D341Med (cell line): ENCODE data around the gene TPGS1.

ENCODE experiments used
- DNase-seq: peaks from one replicate; pipeline ENCODE4 v3.0.0; 2012; ENCODE audit warnings: low spot score

Gene TPGS1

DNA sequence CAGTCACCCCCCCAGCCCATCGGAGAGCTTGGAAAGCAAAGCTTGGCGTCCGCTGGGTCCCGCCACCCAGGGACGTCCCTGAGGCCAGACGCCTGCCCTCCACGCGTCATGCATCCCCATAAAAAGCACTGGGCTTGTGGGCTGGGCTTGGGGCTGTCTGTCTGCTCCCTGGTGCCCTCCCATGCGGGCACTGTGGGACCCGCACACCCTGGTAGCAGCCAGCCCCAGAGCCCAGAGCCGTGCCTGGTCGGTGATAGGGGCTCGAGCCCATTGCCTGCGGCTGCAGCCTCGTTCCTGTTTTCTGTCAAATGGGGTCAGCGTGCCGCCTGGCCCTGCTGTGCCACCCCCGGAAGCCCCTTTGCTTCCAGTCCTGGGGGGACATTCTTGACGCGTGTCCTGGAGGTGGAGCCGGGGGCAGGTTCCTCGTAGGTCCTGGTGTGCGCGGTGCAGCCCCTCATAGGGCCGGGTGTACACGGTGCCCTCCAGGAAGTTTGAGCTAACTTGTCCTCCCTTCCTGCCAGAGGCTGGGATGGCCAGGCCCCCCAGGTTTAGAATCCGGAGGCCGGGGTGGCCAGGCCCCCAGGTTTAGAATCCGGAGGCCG is 32.2 kb downstream of the TPGS1 start:
- no peak for DNase-seq

DNA sequence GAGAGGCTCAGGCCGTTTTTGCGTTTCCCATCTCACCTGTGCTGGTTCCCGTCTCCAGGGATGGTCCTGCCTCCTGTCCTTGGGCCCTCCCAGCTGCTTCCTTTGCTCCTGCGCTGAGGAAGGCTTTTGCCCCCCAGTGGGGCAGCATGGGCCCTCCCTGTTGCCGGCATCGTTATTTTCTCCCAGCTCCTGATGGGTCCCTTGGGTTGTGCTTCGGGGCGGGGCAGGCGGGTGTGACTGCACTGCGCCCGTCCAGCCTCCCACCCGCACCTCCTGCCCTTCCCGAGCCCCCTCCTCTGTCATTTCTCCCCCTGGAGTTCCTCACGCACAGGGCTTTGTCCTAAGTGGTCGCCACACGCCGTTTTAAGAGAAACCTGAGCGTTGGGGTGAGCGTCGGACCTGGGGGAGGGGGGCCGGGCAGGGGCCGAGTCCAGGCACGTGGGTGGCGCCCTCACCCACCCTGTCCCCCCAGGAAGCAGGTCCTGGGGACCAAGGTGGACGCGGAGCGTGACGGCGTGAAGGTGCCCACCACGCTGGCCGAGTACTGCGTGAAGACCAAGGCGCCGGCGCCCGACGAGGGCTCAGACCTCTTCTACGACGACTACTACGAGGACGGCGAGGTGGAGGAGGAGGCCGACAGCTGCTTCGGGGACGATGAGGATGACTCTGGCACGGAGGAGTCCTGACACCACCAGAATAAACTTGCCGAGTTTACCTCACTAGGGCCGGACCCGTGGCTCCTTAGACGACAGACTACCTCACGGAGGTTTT is 33.8 kb downstream of the TPGS1 start:
- no peak for DNase-seq

DNA sequence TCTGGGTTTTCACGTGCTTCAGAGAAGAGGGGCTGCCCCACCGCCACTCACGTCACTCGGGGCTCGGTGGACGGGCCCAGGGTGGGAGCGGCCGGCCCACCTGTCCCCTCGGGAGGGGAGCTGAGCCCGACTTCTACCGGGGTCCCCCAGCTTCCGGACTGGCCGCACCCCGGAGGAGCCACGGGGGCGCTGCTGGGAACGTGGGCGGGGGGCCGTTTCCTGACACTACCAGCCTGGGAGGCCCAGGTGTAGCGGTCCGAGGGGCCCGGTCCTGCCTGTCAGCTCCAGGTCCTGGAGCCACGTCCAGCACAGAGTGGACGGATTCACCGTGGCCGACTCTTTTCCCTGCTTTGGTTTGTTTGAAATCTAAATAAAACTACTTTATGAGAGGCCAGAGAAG is 34.4 kb downstream of the TPGS1 start:
- DNase-seq: no peak

DNA sequence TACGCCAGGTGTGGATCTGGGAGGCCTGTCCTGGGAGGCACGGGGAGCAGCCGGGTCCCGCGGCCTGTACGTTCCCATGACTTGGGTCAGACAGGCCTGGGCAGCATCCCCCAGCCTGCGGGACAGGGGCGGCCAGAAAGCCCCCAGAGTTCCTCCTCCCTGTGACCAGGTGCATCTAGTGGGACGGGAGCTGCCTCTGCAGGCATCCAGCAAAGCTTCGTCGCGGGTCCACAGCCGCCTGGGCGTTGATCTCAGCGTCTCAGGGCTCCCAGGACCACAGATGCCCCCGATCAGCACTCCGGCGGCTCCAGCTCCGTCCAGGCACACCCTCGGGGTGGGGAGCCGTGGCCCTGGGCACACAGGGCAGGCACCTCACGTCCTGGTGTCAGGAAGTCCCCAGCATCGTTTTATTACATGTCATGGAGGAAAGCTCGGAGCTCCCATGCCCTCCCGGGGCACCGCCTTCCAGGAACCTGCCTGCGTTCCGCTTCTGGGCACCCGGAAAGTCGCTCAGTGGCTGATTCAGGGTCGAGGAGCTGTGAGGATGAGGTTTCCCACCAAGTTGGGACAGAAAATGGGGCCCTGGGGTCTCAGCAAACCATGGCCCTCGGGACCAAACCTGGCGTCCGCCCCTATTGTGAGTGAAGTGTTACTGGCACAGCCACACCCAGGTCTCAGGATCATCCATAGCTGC is 35.0 kb downstream of the TPGS1 start:
- DNase-seq: no peak

DNA sequence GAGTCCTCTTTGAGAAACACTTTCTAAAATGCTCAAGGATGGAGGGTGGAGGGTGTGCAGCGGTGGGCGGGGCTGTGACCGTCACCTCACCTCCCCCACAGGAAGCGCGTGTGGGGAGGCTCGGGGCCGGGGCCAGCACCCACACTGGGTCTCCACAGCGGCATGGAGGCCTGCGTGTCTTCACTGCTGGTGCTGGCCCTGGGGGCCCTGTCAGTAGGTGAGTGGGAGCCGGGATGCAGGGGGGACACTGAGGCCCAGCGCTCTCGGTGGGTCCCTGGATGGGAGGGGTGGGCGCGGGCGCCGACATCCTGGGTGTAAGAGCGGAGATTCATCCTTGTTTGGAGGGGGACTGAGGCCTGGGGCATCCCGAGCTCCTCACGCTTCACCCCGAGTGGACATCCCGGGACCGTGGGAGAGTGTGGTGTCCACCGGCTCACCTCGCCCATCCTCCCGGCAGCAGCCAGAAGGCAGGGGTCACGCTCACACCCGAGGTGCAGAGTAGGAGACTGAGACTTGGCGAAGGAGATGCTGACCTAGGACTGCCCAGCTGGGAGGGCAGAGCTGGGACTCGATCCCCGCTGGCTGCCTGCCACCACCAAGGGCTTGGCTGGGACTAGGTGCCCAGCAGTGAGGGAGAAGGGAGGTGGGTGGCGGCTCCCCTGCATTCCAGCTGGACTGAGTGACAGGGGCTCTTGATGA is 36.8 kb downstream of the TPGS1 start, which contains the start of gene GZMM:
Gene GZMM, plus strand, starts transcription at position 144 of the 699 bp plus-strand sequence. Its CDS starts 19 bp downstream, at position 163.
- DNase-seq: no peak

DNA sequence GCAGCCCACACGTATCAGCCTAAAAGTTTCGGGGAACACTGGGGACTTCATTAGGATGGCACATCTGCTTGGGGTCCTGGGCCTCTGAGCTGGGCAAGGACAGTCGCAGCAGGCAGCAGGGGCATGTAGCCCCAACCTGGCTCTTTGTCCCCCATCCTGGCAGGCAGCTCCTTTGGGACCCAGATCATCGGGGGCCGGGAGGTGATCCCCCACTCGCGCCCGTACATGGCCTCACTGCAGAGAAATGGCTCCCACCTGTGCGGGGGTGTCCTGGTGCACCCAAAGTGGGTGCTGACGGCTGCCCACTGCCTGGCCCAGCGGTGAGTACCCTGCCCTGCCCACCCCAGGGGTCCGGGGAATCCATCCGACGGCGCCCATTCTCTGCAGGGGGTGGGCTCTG is 39.8 kb downstream of the TPGS1 start:
- DNase-seq: no peak

- no peak for DNase-seq
Observed at GRCh38 chr19:547836-548720, 40.8 kb downstream of the TPGS1 start.

GRCh38 chr19:548886-549830 is 41.9 kb downstream of the TPGS1 start:
- DNase-seq: no peak

- no peak for DNase-seq
Observed at GRCh38 chr19:554817-555216, 47.5 kb downstream of the TPGS1 start.

- no peak for DNase-seq
Observed at GRCh38 chr19:555474-555808, 48.1 kb downstream of the TPGS1 start.

- DNase-seq: no peak
Observed at GRCh38 chr19:556611-557382, 49.5 kb downstream of the TPGS1 start.

DNA sequence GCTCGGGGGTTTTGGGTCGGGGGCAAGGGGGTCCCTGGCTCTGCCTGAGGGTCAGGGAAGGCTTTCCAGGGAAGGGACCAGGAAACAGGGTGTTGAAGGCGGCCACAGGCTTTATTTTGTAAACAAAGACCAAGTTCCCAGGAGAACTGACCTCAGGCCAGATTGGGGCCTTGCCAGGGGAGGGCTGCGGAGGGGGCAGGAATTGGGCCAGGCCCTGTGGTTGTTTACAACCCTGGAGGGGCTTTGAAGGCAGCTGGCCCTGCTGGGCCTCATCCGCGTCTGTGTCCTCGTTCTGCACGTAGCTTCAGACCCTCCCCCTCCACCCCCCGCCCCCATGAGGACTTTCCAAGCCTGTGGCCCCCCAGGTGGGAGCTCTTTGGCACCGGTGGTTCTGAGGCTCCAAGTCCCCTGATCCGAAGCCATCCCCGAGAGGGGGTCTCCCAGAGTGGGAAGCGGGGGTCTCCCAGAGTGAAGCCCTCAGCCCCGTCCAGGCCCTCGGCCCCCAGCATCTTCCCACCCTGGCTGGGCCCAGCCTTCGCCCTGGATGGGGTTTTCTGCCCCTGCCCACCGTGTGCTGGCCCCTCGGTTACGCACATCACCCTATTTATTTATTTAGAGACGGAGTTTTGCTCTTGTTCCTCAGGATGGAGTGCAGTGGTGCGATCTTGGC is 51.6 kb downstream of the TPGS1 start:
- DNase-seq: no peak

DNA sequence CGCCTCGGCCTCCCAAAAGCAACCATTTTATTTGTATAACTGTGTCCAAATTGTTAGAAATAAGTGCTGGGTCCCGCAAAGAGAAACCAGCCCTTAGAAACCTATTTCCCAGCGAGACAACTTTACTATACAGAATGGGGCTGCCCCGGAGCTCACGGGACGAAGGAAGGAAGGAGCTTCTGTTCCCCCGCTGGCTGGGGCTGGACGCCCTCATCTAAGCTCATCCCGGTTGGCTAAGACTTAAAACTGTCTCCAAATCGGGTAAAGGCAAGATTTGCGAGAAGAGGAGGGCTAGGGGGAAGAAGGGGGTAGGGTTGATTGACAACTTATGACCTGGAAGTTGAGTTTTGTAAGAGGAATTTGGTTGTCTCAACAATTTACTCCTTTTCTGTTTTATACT is 52.8 kb downstream of the TPGS1 start:
- no peak for DNase-seq

DNA sequence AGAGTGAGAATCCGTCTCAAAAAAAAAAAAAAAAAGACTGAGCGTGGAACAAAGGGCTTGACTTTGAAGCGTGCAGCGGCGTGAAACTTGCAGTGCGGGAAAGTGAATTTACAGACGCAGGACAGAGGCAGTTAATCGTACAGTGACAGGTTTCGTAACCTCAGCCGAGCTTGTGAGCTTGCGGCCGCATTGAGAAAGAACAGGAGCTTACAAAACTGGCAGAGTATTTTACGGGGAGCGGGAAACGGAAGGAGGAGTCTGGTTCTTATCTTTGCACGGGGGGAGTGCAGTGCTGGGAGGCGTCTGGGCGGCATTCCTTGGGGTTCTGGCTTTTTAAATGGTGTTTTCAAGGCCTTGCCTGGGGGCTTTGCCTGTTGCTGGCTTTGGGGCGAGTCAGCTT is 59.1 kb downstream of the TPGS1 start:
- DNase-seq: no peak

DNA sequence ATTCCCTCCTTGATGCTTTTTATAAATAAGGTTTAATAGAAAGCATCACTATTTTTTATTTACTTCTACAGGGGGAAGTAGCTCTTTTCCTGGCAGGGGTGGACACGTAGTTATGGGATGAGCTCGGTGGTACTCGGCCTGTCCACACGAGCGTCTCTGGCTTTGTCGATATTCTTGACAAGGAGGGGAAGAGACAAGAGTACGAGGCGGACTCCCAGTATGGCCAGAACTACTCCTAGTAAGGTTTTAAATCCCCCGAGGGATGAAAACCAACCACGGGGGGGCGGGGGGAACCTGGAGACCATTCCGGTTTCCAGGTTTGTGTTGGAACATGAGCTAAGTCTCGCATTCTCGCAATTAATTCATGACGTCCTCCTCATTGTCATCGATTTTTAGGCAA is 59.5 kb downstream of the TPGS1 start:
- DNase-seq: no peak

DNA sequence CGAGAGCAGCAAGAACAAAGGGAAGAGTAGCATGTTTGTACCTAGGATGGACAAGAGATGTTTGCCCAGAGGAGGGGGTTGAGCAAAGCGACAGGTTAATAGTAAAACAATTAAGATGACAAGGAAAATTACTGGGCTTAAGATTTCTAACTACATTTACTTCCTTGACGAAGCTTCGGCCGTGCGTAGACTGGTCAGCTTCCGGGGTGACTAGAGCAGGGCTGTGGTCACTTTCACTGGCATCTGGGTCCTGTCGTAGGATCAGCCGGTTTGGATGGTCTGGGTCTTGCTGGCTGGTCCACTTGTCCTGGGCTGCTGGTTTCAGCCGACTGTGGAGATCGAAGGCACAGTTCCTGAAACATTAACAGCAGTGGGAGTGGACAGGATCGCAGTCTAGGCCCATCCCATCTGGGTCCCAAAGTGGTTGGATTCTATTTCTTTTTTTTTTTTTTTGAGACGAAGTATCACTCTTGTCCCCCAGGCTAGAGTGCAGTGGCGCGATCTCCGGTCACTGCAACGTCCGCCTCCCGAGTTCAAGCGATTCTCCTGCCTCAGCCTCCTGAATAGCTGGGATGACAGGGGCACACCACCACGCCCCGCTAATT is 60.1 kb downstream of the TPGS1 start:
- DNase-seq: no peak
